Adipocyte (in vitro differentiated cells): ENCODE data around the gene SLC47A2.

Experiments
- DNase-seq: peaks from one replicate; pipeline ENCODE4 v3.0.0-alpha.2; 2015; ENCODE audit warnings: low read depth
- H3K27me3 ChIP-seq: replicated peaks from 2 replicates; pipeline ENCODE4 v1.7.0; 2013; ENCODE audit warnings: mild to moderate bottlenecking, low read length, moderate library complexity; ENCODE audit not compliant: control insufficient read depth, insufficient read depth
- H3K36me3 ChIP-seq: 2 replicates; pipeline ENCODE4 v1.7.0; 2013; ENCODE audit warnings: low read length, mild to moderate bottlenecking, moderate library complexity; ENCODE audit not compliant: control insufficient read depth, insufficient read depth, severe bottlenecking
- H3K4me1 ChIP-seq: 2 replicates; pipeline ENCODE4 v1.7.0; 2013; ENCODE audit warnings: mild to moderate bottlenecking, low read length, moderate library complexity; ENCODE audit not compliant: control insufficient read depth, insufficient read depth
- H3K4me3 ChIP-seq: 2 replicates; pipeline ENCODE4 v1.7.0; 2013; ENCODE audit warnings: mild to moderate bottlenecking, low read length, moderate library complexity
- H3K9ac ChIP-seq: 2 replicates; pipeline ENCODE4 v1.7.0; 2013; ENCODE audit warnings: mild to moderate bottlenecking, low read length, moderate library complexity
- H3K9me3 ChIP-seq: 2 replicates; pipeline ENCODE4 v1.7.0; 2013; ENCODE audit warnings: mild to moderate bottlenecking, low read length, moderate library complexity; ENCODE audit not compliant: control insufficient read depth

Gene SLC47A2

GRCh38 chr17:19736071-19736470 is 19.7 kb upstream of the SLC47A2 start:
- Histone ChIP-seq H3K4me1 (peaks cover 4% of the 10 kb centered on the region), H3K27me3 (no peaks in the 10 kb centered on the region), H3K9me3 (no peaks in the 10 kb centered on the region), H3K36me3 (no peaks in the 10 kb centered on the region), H3K9ac (no peak overlapping the region), H3K4me3 (no peak overlapping the region)
- no peak for DNase-seq

- Histone ChIP-seq H3K36me3 (no peaks in the 10 kb centered on the region), H3K4me3 (no peak overlapping the region), H3K4me1 (peaks cover 9% of the 10 kb centered on the region), H3K27me3 (no peaks in the 10 kb centered on the region), H3K9me3 (no peaks in the 10 kb centered on the region), H3K9ac (no peak overlapping the region)
- DNase-seq, result no peak
These were observed 17.7 kb upstream of the SLC47A2 start for GRCh38 chr17:19733953-19734526.

- no peaks in the 10 kb centered on the region for H3K27me3 ChIP-seq
- H3K9me3 ChIP-seq, result no peaks in the 10 kb centered on the region
- peaks cover 30% of the 10 kb centered on the region for H3K4me1 ChIP-seq
- no peaks in the 10 kb centered on the region for H3K36me3 ChIP-seq
- no peak overlapping the region for H3K4me3 ChIP-seq
- H3K9ac ChIP-seq, result no peak overlapping the region
- DNase-seq, result no peak
These were observed 15.2 kb upstream of the SLC47A2 start for GRCh38 chr17:19731626-19732025.

GRCh38 chr17:19730843-19731242 is 14.5 kb upstream of the SLC47A2 start:
- Histone ChIP-seq H3K4me1 (peaks cover 32% of the 10 kb centered on the region), H3K4me3 (no peak overlapping the region), H3K27me3 (no peaks in the 10 kb centered on the region), H3K36me3 (no peaks in the 10 kb centered on the region), H3K9me3 (no peaks in the 10 kb centered on the region), H3K9ac (no peak overlapping the region)
- no peak for DNase-seq

GRCh38 chr17:19729900-19730299 is 13.5 kb upstream of the SLC47A2 start:
- H3K4me3 ChIP-seq, result no peak overlapping the region
- no peak for DNase-seq
- H3K36me3 ChIP-seq, result no peaks in the 10 kb centered on the region
- peaks cover 32% of the 10 kb centered on the region for H3K4me1 ChIP-seq
- H3K9ac ChIP-seq, result no peak overlapping the region
- no peaks in the 10 kb centered on the region for H3K9me3 ChIP-seq
- H3K27me3 ChIP-seq, result no peaks in the 10 kb centered on the region

- Histone ChIP-seq H3K4me3 (peak overlapping the region; percentile 20), H3K4me1 (peaks cover 40% of the 10 kb centered on the region), H3K36me3 (no peaks in the 10 kb centered on the region), H3K9ac (peak overlapping the region; percentile 72), H3K9me3 (no peaks in the 10 kb centered on the region), H3K27me3 (no peaks in the 10 kb centered on the region)
- DNase-seq, result peak; percentile 94
These were observed 11.7 kb upstream of the SLC47A2 start for GRCh38 chr17:19728084-19728495.

- peaks cover 40% of the 10 kb centered on the region for H3K4me1 ChIP-seq
- peak overlapping the region; percentile 20 for H3K4me3 ChIP-seq
- H3K36me3 ChIP-seq, result no peaks in the 10 kb centered on the region
- peak overlapping the region; percentile 72 for H3K9ac ChIP-seq
- no peaks in the 10 kb centered on the region for H3K9me3 ChIP-seq
- no peaks in the 10 kb centered on the region for H3K27me3 ChIP-seq
- peak; percentile 89 for DNase-seq
These were observed 11.2 kb upstream of the SLC47A2 start for GRCh38 chr17:19727501-19728078.

GRCh38 chr17:19726631-19727376 is 10.4 kb upstream of the SLC47A2 start:
- Histone ChIP-seq H3K4me3 (peak overlapping the region; percentile 26), H3K36me3 (no peaks in the 10 kb centered on the region), H3K9me3 (no peaks in the 10 kb centered on the region), H3K27me3 (no peaks in the 10 kb centered on the region), H3K9ac (peak overlapping the region; percentile 60), H3K4me1 (peaks cover 40% of the 10 kb centered on the region)
- no peak for DNase-seq

GRCh38 chr17:19725486-19725885 is 9.1 kb upstream of the SLC47A2 start:
- Histone ChIP-seq H3K4me1 (peaks cover 31% of the 10 kb centered on the region), H3K36me3 (no peaks in the 10 kb centered on the region), H3K4me3 (no peak overlapping the region), H3K9ac (no peak overlapping the region), H3K9me3 (no peaks in the 10 kb centered on the region), H3K27me3 (peaks cover 2% of the 10 kb centered on the region)
- DNase-seq, result no peak

- H3K9me3 ChIP-seq, result no peaks in the 10 kb centered on the region
- peaks cover 31% of the 10 kb centered on the region for H3K4me1 ChIP-seq
- no peak overlapping the region for H3K4me3 ChIP-seq
- no peak overlapping the region for H3K9ac ChIP-seq
- peaks cover 7% of the 10 kb centered on the region for H3K27me3 ChIP-seq
- H3K36me3 ChIP-seq, result no peaks in the 10 kb centered on the region
- no peak for DNase-seq
These were observed 8.4 kb upstream of the SLC47A2 start for GRCh38 chr17:19724501-19725420.

- Histone ChIP-seq H3K36me3 (no peaks in the 10 kb centered on the region), H3K4me3 (no peak overlapping the region), H3K27me3 (peaks cover 12% of the 10 kb centered on the region), H3K4me1 (peaks cover 31% of the 10 kb centered on the region), H3K9me3 (no peaks in the 10 kb centered on the region), H3K9ac (no peak overlapping the region)
- DNase-seq, result peak; percentile 37
These were observed 7.6 kb upstream of the SLC47A2 start for GRCh38 chr17:19723964-19724363.
